GM18520 (cell line): ENCODE measurements around the gene TCL1B.
"Not testable (repeated sequence)": the region's sequence is repeated elsewhere in the genome, so short reads cannot be mapped to it uniquely, and the experiment has no call there.

Experiments
- ATAC-seq: cut with Tn5 transposase; IDR thresholded peaks from one replicate; pipeline ENCODE4 v1.9.1; 2021; ENCODE audit not compliant: unreplicated experiment

The TCL1B gene

GRCh38 chr14:95685978-95686922 is at the start of gene TCL1B:
TSS of gene TCL1B (plus strand) at chr14:95686426. CDS start at chr14:95686468, 42 bp downstream.
- ATAC-seq, result no peak

- no peak for ATAC-seq
These were observed 41.2 kb upstream of the TCL1B start for GRCh38 chr14:95644981-95645380.

- ATAC-seq, result no peak
These were observed 40.7 kb upstream of the TCL1B start for GRCh38 chr14:95645389-95645996.

- ATAC-seq, result no peak
These were observed 38.3 kb upstream of the TCL1B start for GRCh38 chr14:95647926-95648325.

- ATAC-seq, result no peak
These were observed 37.0 kb upstream of the TCL1B start for GRCh38 chr14:95649230-95649629.

- ATAC-seq, result no peak
These were observed 35.2 kb upstream of the TCL1B start for GRCh38 chr14:95651028-95651427.

- no peak for ATAC-seq
These were observed 34.2 kb upstream of the TCL1B start for GRCh38 chr14:95651821-95652583.

GRCh38 chr14:95652690-95653089 is 33.5 kb upstream of the TCL1B start:
- no peak for ATAC-seq

- ATAC-seq, result no peak
These were observed 30.8 kb upstream of the TCL1B start for GRCh38 chr14:95655461-95655860.

- ATAC-seq, result no peak
These were observed 29.6 kb upstream of the TCL1B start for GRCh38 chr14:95656634-95657033.

GRCh38 chr14:95657454-95657853 is 28.8 kb upstream of the TCL1B start:
- no peak for ATAC-seq

- ATAC-seq, result no peak
These were observed 26.8 kb upstream of the TCL1B start for GRCh38 chr14:95659293-95659989.

GRCh38 chr14:95659990-95660385 is 26.2 kb upstream of the TCL1B start:
- no peak for ATAC-seq

- ATAC-seq, result no peak
These were observed 25.3 kb upstream of the TCL1B start for GRCh38 chr14:95660651-95661515.

- ATAC-seq, result peak; percentile 40
These were observed 23.6 kb upstream of the TCL1B start for GRCh38 chr14:95662376-95663186.

- no peak for ATAC-seq
These were observed 22.9 kb upstream of the TCL1B start for GRCh38 chr14:95663226-95663797.

- ATAC-seq, result no peak
These were observed 22.2 kb upstream of the TCL1B start for GRCh38 chr14:95664066-95664465.

GRCh38 chr14:95664546-95664945 is 21.7 kb upstream of the TCL1B start:
- no peak for ATAC-seq

GRCh38 chr14:95665530-95665929 is 20.7 kb upstream of the TCL1B start:
- not testable (repeated sequence) for ATAC-seq
